Amygdala (tissue), 56 donors: ENCODE data around the gene ECHDC3.

ENCODE experiments used
- DNase-seq, 56 donors: peaks; one replicate each; lab custom pipeline; 2025; lab: John Stamatoyannopoulos, UW

ECHDC3 gene

GRCh38 chr10:11804336-11804735, 62.2 kb downstream of the ECHDC3 start:
- DNase-seq: no peak

GRCh38 chr10:11805792-11806191, 63.6 kb downstream of the ECHDC3 start:
- DNase-seq: no peak

- DNase-seq: no peak
Measured at GRCh38 chr10:11806706-11807105, 64.5 kb downstream of the ECHDC3 start.

- no peak for DNase-seq
Measured at GRCh38 chr10:11808808-11809207, 66.6 kb downstream of the ECHDC3 start.

- no peak for DNase-seq
Measured at GRCh38 chr10:11810313-11810766, 68.2 kb downstream of the ECHDC3 start.

GRCh38 chr10:11810973-11811372, 68.8 kb downstream of the ECHDC3 start:
- DNase-seq: no peak

GRCh38 chr10:11813177-11813576, 71.0 kb downstream of the ECHDC3 start:
- DNase-seq: no peak
